Kidney epithelial cell (primary cell): ENCODE data around the gene FOXD4L5. TPM values are rescaled to one million over a fixed set of nuclear protein-coding genes. Genes with fewer than 3 reads are reported as not detected.
"Not testable (repeated sequence)": the region's sequence is repeated elsewhere in the genome, so short reads cannot be mapped to it uniquely, and the experiment has no call there.

ENCODE experiments used
- DNase-seq: peaks from one replicate; pipeline ENCODE4 v3.0.0-alpha.2; 2010; ENCODE audit warnings: low read depth
- H3K27me3 ChIP-seq: 2 replicates; pipeline ENCODE4 v1.6.0; 2011; ENCODE audit warnings: low read length; ENCODE audit not compliant: control insufficient read depth, insufficient read depth
- H3K36me3 ChIP-seq: 2 replicates; pipeline ENCODE4 v1.5.1; 2011; ENCODE audit warnings: low read length; ENCODE audit not compliant: control insufficient read depth, insufficient read depth
- H3K4me3 ChIP-seq: 2 replicates; pipeline ENCODE4 v1.5.1; 2011; ENCODE audit warnings: low read depth, mild to moderate bottlenecking, control low read depth, low read length
- total RNA-seq: library from RNA; depleted of rRNA; stranded (reverse); fragments of >200 nt; gene quantifications from 2 replicates; pipeline ENCODE4 v1.2.3, GENCODE V29; 2015

FOXD4L5 gene
- total RNA-seq: 0.04 and 0.27 TPM in 2 replicates

DNA sequence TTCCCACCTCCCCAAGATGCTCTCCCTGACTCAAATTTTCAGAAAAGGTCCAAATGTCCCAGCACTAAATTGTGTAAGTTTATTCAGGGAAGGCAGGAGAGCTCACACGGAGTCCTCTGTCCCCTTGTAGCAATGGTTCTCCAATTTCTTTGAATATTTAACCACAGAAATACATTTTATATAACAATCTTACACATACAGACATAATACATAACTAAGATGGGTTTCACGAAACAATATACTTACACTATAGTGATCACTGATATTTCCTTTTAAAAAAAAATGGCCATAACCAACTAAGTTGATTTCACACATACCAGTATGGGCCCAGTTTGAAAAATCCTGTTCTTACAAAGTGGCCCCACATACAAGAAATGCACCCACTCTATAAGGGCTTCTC, at the start of gene FOXD4L5:
TSS of gene FOXD4L5 (minus strand) at position 101 of the 400 bp plus-strand sequence. CDS start 832 bp downstream, outside the sequence.
- not testable (repeated sequence) for DNase-seq, H3K36me3 ChIP-seq, H3K4me3 ChIP-seq, H3K27me3 ChIP-seq

GRCh38 chr9:65283943-65284342, 1.1 kb downstream of the FOXD4L5 start:
- H3K4me3 ChIP-seq, DNase-seq, H3K27me3 ChIP-seq: not testable (repeated sequence)

GRCh38 chr9:65282976-65283375, 2.0 kb downstream of the FOXD4L5 start:
- DNase-seq, H3K36me3 ChIP-seq, H3K4me3 ChIP-seq, H3K27me3 ChIP-seq: not testable (repeated sequence)

More at GRCh38 chr9:65283943-65284342, 1.1 kb downstream of the FOXD4L5 start:
- H3K36me3 ChIP-seq: not testable (repeated sequence)
